ENCODE data around the gene FXYD5.

Gene FXYD5

DNA sequence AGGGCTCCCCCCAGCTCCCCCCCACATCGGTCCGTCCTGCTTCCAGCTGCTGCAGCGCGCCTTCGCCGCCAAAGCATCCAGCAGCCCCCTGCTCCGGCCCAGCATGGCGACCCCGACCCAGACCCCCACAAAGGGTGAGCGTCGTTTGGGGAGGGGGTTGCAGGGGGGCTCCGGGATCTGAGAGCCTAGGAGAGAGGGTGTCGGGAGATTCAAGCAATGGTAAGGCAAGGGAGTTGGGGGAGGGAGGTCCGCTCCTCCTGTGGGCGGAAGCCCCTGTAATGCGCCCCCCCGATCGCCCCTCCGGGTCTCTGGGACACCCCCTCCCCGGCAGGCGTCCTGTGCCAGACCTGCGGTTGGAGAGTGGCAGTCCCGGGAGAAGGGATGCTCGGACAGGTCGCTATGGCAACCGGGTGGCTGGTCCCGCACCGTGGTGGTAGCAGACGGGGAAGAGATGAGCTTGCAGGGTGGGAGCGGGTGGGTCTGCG lies 11.3 kb upstream of the FXYD5 start, which contains the start of gene FXYD7:
Gene FXYD7 (plus strand): TSS at position 25 of the 485 bp plus-strand sequence. CDS start 79 bp downstream, at position 104.
- ChIA-PET POLR2A (no interaction called here), CTCF (interaction anchor here (0.5 to 0.6 kb wide), 2 partner anchors 124 to 593 kb away, joined by 3 to 6 read pairs; no protein-coding TSS in a partner anchor)
- TF ChIP-seq FOXK2 (IDR thresholded peaks at IDR 0.05): no peak
- TF ChIP-seq, protein P1, sequence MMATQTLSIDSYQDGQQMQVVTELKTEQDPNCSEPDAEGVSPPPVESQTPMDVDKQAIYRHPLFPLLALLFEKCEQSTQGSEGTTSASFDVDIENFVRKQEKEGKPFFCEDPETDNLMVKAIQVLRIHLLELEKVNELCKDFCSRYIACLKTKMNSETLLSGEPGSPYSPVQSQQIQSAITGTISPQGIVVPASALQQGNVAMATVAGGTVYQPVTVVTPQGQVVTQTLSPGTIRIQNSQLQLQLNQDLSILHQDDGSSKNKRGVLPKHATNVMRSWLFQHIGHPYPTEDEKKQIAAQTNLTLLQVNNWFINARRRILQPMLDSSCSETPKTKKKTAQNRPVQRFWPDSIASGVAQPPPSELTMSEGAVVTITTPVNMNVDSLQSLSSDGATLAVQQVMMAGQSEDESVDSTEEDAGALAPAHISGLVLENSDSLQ (IDR thresholded peaks at IDR 0.05): no peak
- no peak for TF ChIP-seq ZNF384 (IDR thresholded peaks at IDR 0.05)
- no peak for TF ChIP-seq BHLHE40 (IDR thresholded peaks at IDR 0.05; ENCODE audit: borderline replicate concordance)
- no peak for TF ChIP-seq CTBP1 (IDR thresholded peaks at IDR 0.05; ENCODE audit: borderline replicate concordance)
- no peak for TF ChIP-seq HDGF (IDR thresholded peaks at IDR 0.05; ENCODE audit: borderline replicate concordance)
- TF ChIP-seq FOXM1 (IDR thresholded peaks at IDR 0.05; ENCODE audit: borderline replicate concordance): no peak
- TF ChIP-seq SP1 (IDR thresholded peaks at IDR 0.05): no peak
- TF ChIP-seq TARDBP (IDR thresholded peaks at IDR 0.05): no peak
- TF ChIP-seq L3MBTL2 (conservative IDR thresholded peaks at IDR 0.05): no peak
- no peak for TF ChIP-seq FOXA1 (IDR thresholded peaks at IDR 0.05)
- TF ChIP-seq NFRKB (IDR thresholded peaks at IDR 0.05): no peak
- TF ChIP-seq SUZ12 (IDR thresholded peaks at IDR 0.05): no peak
- no peak for TF ChIP-seq LEF1 (IDR thresholded peaks at IDR 0.05; ENCODE audit: borderline replicate concordance)
- TF ChIP-seq ARNT (IDR thresholded peaks at IDR 0.05): no peak
- TF ChIP-seq ELF4 (IDR thresholded peaks at IDR 0.05): no peak
- no peak for DNase-seq (ENCODE audit: extremely low spot score)

DNA sequence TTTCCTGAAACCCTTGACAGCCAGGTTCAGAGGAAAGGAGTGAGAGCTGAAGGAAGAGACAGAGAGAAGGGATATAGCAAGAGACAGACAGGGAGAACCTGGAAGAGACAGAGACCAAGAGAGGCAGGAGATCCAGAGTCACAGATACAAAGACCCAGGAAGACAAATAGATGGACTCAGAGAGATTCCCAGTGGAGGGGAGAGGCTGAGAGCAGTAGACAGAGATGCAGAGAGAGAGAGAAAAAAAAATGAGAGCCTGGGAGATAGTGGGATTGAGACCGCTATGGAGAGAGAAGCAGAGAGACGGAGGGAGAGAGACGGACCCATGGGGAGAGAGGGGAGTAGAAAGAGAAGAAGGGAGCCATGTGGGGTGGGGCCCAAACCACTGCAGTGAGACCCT lies 10.7 kb upstream of the FXYD5 start:
- POLR2A ChIA-PET: no interaction called here
- no peak for DNase-seq (ENCODE audit: extremely low spot score)
- no peak for TF ChIP-seq SUZ12 (IDR thresholded peaks at IDR 0.05)
- TF ChIP-seq L3MBTL2 (conservative IDR thresholded peaks at IDR 0.05): no peak
- TF ChIP-seq NFRKB (IDR thresholded peaks at IDR 0.05): no peak
- no peak for TF ChIP-seq SP1 (IDR thresholded peaks at IDR 0.05)
- no peak for TF ChIP-seq HDGF (IDR thresholded peaks at IDR 0.05; ENCODE audit: borderline replicate concordance)
- no peak for TF ChIP-seq TARDBP (IDR thresholded peaks at IDR 0.05)
- TF ChIP-seq FOXM1 (IDR thresholded peaks at IDR 0.05; ENCODE audit: borderline replicate concordance): no peak
- no peak for TF ChIP-seq ZNF384 (IDR thresholded peaks at IDR 0.05)
- TF ChIP-seq ARNT (IDR thresholded peaks at IDR 0.05): no peak
- no peak for TF ChIP-seq CTBP1 (IDR thresholded peaks at IDR 0.05; ENCODE audit: borderline replicate concordance)
- no peak for TF ChIP-seq FOXA1 (IDR thresholded peaks at IDR 0.05)
- TF ChIP-seq LEF1 (IDR thresholded peaks at IDR 0.05; ENCODE audit: borderline replicate concordance): no peak
- TF ChIP-seq ELF4 (IDR thresholded peaks at IDR 0.05): no peak
- TF ChIP-seq, protein P1 (IDR thresholded peaks at IDR 0.05): no peak
- TF ChIP-seq FOXK2 (IDR thresholded peaks at IDR 0.05): no peak
- CTCF ChIA-PET: interaction anchor here (0.5 to 0.7 kb wide), 3 partner anchors 124 to 1808 kb away, joined by 3 to 6 read pairs (median 5); no protein-coding TSS in a partner anchor

DNA sequence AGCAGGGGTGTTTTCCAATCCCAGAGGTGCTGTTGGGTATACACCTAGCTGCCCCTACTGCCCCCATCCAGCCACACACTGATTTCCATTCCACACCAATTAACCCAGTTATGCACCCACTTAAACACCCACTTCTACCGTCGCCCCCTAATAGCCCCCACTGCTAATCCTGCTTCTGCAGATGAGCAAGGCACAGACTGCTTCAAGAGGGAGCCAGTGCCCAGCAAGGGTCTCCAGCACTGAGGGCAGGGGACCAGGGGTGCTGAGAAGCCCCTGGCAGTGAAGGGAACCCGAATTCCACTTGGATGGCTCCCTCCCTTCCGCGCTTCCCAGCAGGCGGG lies 10.3 kb upstream of the FXYD5 start:
- ChIA-PET POLR2A (no interaction called here), CTCF (interaction anchor here (0.7 kb wide), 1 partner anchor 1808 kb away, joined by 5 read pairs; no protein-coding TSS in a partner anchor)
- DNase-seq (ENCODE audit: extremely low spot score): no peak
- TF ChIP-seq CTBP1 (IDR thresholded peaks at IDR 0.05; ENCODE audit: borderline replicate concordance): no peak
- no peak for TF ChIP-seq ZNF384 (IDR thresholded peaks at IDR 0.05)
- TF ChIP-seq, protein P1 (IDR thresholded peaks at IDR 0.05): no peak

DNA sequence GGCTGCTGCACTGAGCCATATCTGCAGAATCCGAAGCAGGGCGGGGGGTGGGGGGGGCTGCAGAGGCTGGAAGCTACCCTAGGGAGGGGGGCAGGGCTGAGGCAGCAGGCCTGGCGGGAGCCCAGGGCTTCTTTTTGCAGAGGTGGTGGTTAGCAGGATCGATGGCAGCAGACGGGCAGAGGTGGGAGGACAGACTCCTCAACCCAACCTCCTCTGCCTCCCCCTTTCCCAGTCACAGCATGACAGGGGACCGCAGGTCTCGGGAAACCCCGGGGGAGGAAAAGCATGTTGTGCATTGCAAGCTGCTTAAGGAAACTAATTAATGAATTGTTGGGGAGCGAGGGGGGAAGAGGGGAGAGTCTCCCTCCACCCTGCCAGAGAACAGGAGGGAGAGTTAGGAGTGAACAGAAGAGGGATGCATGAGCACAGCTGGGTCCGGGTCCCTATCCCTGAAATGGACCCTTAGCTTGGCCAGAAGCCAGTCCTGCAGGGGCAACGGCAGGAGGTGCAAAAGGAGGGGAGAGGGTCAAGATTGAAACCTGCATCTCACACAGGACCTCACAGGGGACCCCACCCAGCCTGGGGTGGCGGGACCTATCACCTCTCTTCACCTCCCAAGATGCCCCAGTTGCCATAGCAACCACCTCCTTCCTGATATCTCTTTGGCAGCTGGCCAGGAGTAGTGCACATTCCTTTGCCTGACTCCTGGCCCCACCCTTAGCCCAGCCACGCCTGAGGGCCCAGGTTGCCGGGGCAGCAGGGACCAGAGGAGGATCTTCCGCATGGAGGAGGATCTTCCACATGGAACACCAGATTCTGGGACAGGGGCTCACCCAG lies 9.7 kb upstream of the FXYD5 start:
- ChIA-PET POLR2A (no interaction called here), CTCF (interaction anchor here (0.7 kb wide), 1 partner anchor 1809 kb away, joined by 5 read pairs; no protein-coding TSS in a partner anchor)
- TF ChIP-seq HDGF (IDR thresholded peaks at IDR 0.05; ENCODE audit: borderline replicate concordance): no peak
- no peak for TF ChIP-seq FOXM1 (IDR thresholded peaks at IDR 0.05; ENCODE audit: borderline replicate concordance)
- no peak for TF ChIP-seq ARNT (IDR thresholded peaks at IDR 0.05)
- TF ChIP-seq TARDBP (IDR thresholded peaks at IDR 0.05): no peak
- TF ChIP-seq, protein P1 (IDR thresholded peaks at IDR 0.05): no peak
- TF ChIP-seq SUZ12 (IDR thresholded peaks at IDR 0.05): no peak
- TF ChIP-seq FOXA1 (IDR thresholded peaks at IDR 0.05): no peak
- DNase-seq (ENCODE audit: extremely low spot score): peak; percentile 49

DNA sequence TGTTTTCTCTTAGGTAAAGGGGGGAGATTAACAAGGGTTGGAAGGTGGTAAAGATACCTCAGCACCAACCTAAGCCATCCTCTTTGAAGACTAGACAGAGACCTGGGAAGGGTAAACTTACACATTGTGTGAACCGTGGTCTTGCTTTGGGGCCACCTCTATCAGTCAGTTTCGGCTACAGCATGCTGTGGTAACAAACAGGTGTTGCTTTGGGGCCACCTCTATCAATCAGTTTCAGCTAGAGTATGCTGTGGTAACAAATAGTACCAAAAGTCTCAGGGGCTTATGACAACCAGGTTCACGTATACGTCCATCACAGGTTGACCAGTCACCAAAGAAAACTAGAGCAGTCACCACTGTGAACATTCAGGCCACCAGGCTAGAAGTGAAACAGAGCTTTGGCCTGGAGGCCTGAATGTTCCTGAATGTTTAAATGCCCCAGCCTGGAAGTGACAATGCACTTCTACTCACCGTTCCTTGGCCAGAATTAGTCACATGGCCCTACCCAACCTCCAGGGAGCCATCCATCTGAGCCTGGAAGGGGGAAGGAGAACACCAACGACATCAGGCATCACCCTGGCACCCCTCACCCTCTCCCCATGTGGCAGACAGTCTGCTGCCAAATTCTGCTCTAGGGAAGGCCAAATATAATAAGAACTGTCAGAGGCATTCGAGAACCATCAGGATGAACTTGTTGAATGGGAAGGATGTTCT lies 7.6 kb upstream of the FXYD5 start:
- CTCF ChIA-PET: no interaction called here
- TF ChIP-seq CTBP1 (IDR thresholded peaks at IDR 0.05; ENCODE audit: borderline replicate concordance): no peak
- TF ChIP-seq NFRKB (IDR thresholded peaks at IDR 0.05): no peak
- TF ChIP-seq SP1 (IDR thresholded peaks at IDR 0.05): no peak
- TF ChIP-seq ELF4 (IDR thresholded peaks at IDR 0.05): no peak
- TF ChIP-seq HDGF (IDR thresholded peaks at IDR 0.05; ENCODE audit: borderline replicate concordance): no peak
- TF ChIP-seq FOXM1 (IDR thresholded peaks at IDR 0.05; ENCODE audit: borderline replicate concordance): no peak
- TF ChIP-seq L3MBTL2 (conservative IDR thresholded peaks at IDR 0.05): no peak
- no peak for TF ChIP-seq BHLHE40 (IDR thresholded peaks at IDR 0.05; ENCODE audit: borderline replicate concordance)
- TF ChIP-seq, protein P1 (IDR thresholded peaks at IDR 0.05): no peak
- TF ChIP-seq LEF1 (IDR thresholded peaks at IDR 0.05; ENCODE audit: borderline replicate concordance): no peak
- TF ChIP-seq FOXK2 (IDR thresholded peaks at IDR 0.05): no peak
- TF ChIP-seq SUZ12 (IDR thresholded peaks at IDR 0.05): no peak
- TF ChIP-seq ARNT (IDR thresholded peaks at IDR 0.05): no peak
- TF ChIP-seq ZNF384 (IDR thresholded peaks at IDR 0.05): no peak
- no peak for TF ChIP-seq FOXA1 (IDR thresholded peaks at IDR 0.05)
- POLR2A ChIA-PET: no interaction called here
- DNase-seq (ENCODE audit: extremely low spot score): no peak

Data from HEK293T (cell line).